ENCODE measurements around the gene KDM4C. TPM values are rescaled to one million over a fixed set of nuclear protein-coding genes. Genes with fewer than 3 reads are reported as not detected.
A peak's percentile ranks its signal among the peaks of the same experiment; 100 is the strongest.

Gene KDM4C
- total and polyA plus RNA-seq, 2 donors (not counting 1 experiment from before 2014, with no cell fraction given) = 13.0 to 39.0 TPM

DNA sequence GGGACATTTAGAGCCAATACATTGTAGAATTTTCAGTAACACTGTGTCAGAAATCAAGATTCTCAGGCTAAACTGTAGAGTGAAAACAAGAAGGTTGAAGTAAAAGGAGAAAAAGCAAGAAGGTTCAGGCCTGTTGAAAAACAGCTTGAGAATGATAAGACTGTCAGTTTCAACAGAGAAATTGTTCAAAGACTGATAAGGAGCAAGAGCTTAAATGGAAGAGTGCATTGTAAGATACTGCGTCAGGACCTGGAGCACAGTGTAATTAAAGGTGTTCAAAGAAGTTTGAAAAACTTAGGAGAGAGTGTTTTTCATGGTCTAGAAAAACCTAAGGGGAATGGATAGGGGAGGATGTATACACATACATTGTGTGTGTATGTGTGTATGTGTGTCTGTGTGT is 408.3 kb downstream of the KDM4C start:
- Histone ChIP-seq H3K27ac (ENCODE audit: insufficient read depth, low read length) (no peak overlapping the region), H3K79me2 (ENCODE audit: control insufficient read depth, insufficient read depth, low read length) (no peaks in the 10 kb centered on the region), H3K36me3 (ENCODE audit: control insufficient read depth, insufficient read depth, low read length) (no peaks in the 10 kb centered on the region), H3K4me3 (replicated peaks in 1 of 4; ENCODE audit: control extremely low read depth in 1 of 4, insufficient read depth in 1 of 4, low read depth in 3 of 4, low read length in 4 of 4) (no peak overlapping the region), H2AFZ (ENCODE audit: low read length) (no peak overlapping the region), H3K9me3 (ENCODE audit: control insufficient read depth, insufficient read depth, low read depth, low read length) (no peaks in the 10 kb centered on the region), H4K20me1 (ENCODE audit: control insufficient read depth, extremely low read depth, insufficient read depth, low read length) (no peaks in the 10 kb centered on the region), H3K4me2 (ENCODE audit: extremely low read depth, insufficient read depth, low read length) (no peak overlapping the region), H3K9ac (ENCODE audit: insufficient read depth, low read length) (no peak overlapping the region), H3K4me1 (ENCODE audit: control insufficient read depth, extremely low read depth, insufficient read depth, low read length) (no peaks in the 10 kb centered on the region), H3K27me3 (ENCODE audit: control insufficient read depth, insufficient read depth, low read length) (no peaks in the 10 kb centered on the region)
- TF ChIP-seq, protein P1, sequence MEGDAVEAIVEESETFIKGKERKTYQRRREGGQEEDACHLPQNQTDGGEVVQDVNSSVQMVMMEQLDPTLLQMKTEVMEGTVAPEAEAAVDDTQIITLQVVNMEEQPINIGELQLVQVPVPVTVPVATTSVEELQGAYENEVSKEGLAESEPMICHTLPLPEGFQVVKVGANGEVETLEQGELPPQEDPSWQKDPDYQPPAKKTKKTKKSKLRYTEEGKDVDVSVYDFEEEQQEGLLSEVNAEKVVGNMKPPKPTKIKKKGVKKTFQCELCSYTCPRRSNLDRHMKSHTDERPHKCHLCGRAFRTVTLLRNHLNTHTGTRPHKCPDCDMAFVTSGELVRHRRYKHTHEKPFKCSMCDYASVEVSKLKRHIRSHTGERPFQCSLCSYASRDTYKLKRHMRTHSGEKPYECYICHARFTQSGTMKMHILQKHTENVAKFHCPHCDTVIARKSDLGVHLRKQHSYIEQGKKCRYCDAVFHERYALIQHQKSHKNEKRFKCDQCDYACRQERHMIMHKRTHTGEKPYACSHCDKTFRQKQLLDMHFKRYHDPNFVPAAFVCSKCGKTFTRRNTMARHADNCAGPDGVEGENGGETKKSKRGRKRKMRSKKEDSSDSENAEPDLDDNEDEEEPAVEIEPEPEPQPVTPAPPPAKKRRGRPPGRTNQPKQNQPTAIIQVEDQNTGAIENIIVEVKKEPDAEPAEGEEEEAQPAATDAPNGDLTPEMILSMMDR (conservative IDR thresholded peaks at IDR 0.05 in 1 of 2, IDR thresholded peaks at IDR 0.05 in 1 of 2; ENCODE audit: low read depth in 1 of 2, low read length in 2 of 2) = no peak
- TF ChIP-seq EZH2 (IDR thresholded peaks at IDR 0.05; ENCODE audit: low read length, missing control alignments) = no peak
- no peak for DNase-seq (ENCODE audit: low read depth in 2 of 2)

DNA sequence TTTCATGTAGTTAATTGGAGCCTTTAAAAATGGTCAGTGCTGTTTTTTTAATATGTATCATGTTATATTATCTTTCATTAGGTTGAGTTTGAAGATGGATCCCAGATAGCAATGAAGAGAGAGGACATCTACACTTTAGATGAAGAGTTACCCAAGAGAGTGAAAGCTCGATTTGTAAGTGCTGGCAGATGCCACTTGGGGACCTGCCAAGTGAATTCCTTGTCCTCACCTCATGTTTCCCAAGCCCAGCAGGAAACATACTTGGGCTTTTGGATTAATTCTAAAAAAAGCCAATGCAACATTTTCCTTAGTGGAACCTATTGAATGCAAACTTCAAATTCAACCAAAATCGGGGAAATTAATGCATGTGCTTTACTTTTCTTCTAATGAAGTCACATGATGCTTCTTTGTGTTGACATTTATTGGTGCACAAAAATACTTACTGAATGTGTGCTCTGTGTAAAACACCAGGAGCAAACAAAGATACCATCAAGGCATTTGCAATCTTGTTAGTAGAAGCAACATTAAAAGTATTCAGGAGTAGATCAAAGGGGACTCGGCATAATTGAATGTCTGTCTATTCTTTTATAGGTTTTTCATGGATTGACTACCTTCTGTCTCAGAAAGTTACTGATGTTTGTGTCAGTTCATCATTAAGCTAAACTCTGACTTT is 412.1 kb downstream of the KDM4C start:
- H3K4me2 ChIP-seq (ENCODE audit: extremely low read depth, insufficient read depth, low read length) = no peak overlapping the region
- H4K20me1 ChIP-seq (ENCODE audit: control insufficient read depth, extremely low read depth, insufficient read depth, low read length) = no peaks in the 10 kb centered on the region
- no peaks in the 10 kb centered on the region for H3K27me3 ChIP-seq (ENCODE audit: control insufficient read depth, insufficient read depth, low read length)
- H3K9me3 ChIP-seq (ENCODE audit: control insufficient read depth, insufficient read depth, low read depth, low read length) = no peaks in the 10 kb centered on the region
- H3K9ac ChIP-seq (ENCODE audit: insufficient read depth, low read length) = no peak overlapping the region
- no peaks in the 10 kb centered on the region for H3K36me3 ChIP-seq (ENCODE audit: control insufficient read depth, insufficient read depth, low read length)
- no peaks in the 10 kb centered on the region for H3K79me2 ChIP-seq (ENCODE audit: control insufficient read depth, insufficient read depth, low read length)
- H3K4me1 ChIP-seq (ENCODE audit: control insufficient read depth, extremely low read depth, insufficient read depth, low read length) = no peaks in the 10 kb centered on the region
- H3K27ac ChIP-seq (ENCODE audit: insufficient read depth, low read length) = no peak overlapping the region
- H2AFZ ChIP-seq (ENCODE audit: low read length) = no peak overlapping the region
- H3K4me3 ChIP-seq (replicated peaks in 1 of 4; ENCODE audit: control extremely low read depth in 1 of 4, insufficient read depth in 1 of 4, low read depth in 3 of 4, low read length in 4 of 4) = no peak overlapping the region
- TF ChIP-seq, protein P1 (conservative IDR thresholded peaks at IDR 0.05 in 1 of 2, IDR thresholded peaks at IDR 0.05 in 1 of 2; ENCODE audit: low read depth in 1 of 2, low read length in 2 of 2) = no peak
- no peak for TF ChIP-seq EZH2 (IDR thresholded peaks at IDR 0.05; ENCODE audit: low read length, missing control alignments)
- DNase-seq (ENCODE audit: low read depth in 2 of 2) = peak in 1 of 2 donors; percentile 38

DNA sequence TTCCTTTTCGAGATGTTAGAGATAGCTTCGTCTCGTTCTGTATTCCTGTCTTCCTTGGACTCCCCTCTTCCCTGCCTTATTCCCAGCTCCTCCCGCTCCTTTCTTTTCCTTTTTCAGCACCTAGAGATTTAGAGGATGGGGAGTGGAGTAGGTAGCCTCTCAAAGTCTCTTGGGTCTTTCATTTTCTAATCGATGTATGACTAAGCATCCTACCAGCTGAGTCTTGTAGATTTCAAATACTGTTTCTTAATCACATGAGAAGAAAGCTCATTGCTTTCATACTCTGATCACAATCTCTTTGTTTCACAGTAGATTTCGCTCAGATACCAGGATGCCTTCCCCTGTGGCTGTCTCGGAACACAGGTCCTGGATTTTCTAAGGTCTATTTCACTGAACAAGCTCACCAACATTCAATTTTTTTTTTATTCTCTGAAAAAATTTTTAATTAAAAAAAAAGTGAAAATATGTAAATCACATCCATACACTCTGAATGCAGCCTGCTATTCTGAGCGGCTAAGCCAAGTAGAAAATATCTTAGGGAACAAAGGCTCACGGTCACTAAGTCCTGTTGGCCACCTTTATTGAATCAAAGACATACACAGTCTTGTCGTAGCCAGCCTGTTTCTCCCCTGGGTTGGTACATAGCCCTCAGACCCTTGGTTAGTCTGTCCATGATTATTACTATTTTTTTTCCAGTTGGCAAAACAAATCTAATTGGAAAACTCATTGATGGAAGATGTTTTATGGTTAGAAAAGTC is 413.8 kb downstream of the KDM4C start:
- Histone ChIP-seq H3K9ac (ENCODE audit: insufficient read depth, low read length) (no peak overlapping the region), H3K4me2 (ENCODE audit: extremely low read depth, insufficient read depth, low read length) (no peak overlapping the region)

More for the DNA sequence above, 413.8 kb downstream of the KDM4C start:
- Histone ChIP-seq H3K27ac (ENCODE audit: insufficient read depth, low read length) (no peak overlapping the region), H3K36me3 (ENCODE audit: control insufficient read depth, insufficient read depth, low read length) (no peaks in the 10 kb centered on the region), H2AFZ (ENCODE audit: low read length) (no peak overlapping the region), H3K27me3 (ENCODE audit: control insufficient read depth, insufficient read depth, low read length) (no peaks in the 10 kb centered on the region), H3K4me3 (replicated peaks in 1 of 4; ENCODE audit: control extremely low read depth in 1 of 4, insufficient read depth in 1 of 4, low read depth in 3 of 4, low read length in 4 of 4) (no peak overlapping the region), H3K9me3 (ENCODE audit: control insufficient read depth, insufficient read depth, low read depth, low read length) (no peaks in the 10 kb centered on the region), H4K20me1 (ENCODE audit: control insufficient read depth, extremely low read depth, insufficient read depth, low read length) (no peaks in the 10 kb centered on the region), H3K79me2 (ENCODE audit: control insufficient read depth, insufficient read depth, low read length) (no peaks in the 10 kb centered on the region), H3K4me1 (ENCODE audit: control insufficient read depth, extremely low read depth, insufficient read depth, low read length) (no peaks in the 10 kb centered on the region)
- no peak for DNase-seq (ENCODE audit: low read depth in 2 of 2)
- TF ChIP-seq EZH2 (IDR thresholded peaks at IDR 0.05; ENCODE audit: low read length, missing control alignments) = no peak
- TF ChIP-seq, protein P1 (conservative IDR thresholded peaks at IDR 0.05 in 1 of 2, IDR thresholded peaks at IDR 0.05 in 1 of 2; ENCODE audit: low read depth in 1 of 2, low read length in 2 of 2) = no peak
